Activated T-helper 9 cell treated with anti-CD3 and anti-CD28 coated beads, Interleukin-2, amount 50 U/mL, for 16 hours (primary cell): Measurements from ENCODE around the gene GDF15.
"Not testable (repeated sequence)": the region's sequence is repeated elsewhere in the genome, so short reads cannot be mapped to it uniquely, and the experiment has no call there.

Experiments used
- DNase-seq: peaks from one replicate; pipeline ENCODE4 v3.0.0-alpha.2; 2020; ENCODE audit warnings: low read depth

The GDF15 gene

GRCh38 chr19:18392417-18392816 lies 6.5 kb downstream of the GDF15 start:
- DNase-seq: no peak

- DNase-seq: no peak
Observed at GRCh38 chr19:18392926-18393325, 7.0 kb downstream of the GDF15 start.

- DNase-seq: no peak
Observed at GRCh38 chr19:18393836-18394235, 7.9 kb downstream of the GDF15 start.

GRCh38 chr19:18396471-18397241 lies 10.7 kb downstream of the GDF15 start:
- no peak for DNase-seq

GRCh38 chr19:18397242-18398202 lies 11.6 kb downstream of the GDF15 start, which contains the start of gene LRRC25:
LRRC25 (minus strand) TSS chr19:18397622; CDS start chr19:18396963, 659 bp downstream.
- DNase-seq: no peak

- DNase-seq: no peak
Observed at GRCh38 chr19:18399008-18399407, 13.1 kb downstream of the GDF15 start.

- DNase-seq: no peak
Observed at GRCh38 chr19:18401580-18402112, 15.7 kb downstream of the GDF15 start.

GRCh38 chr19:18402455-18403248 lies 16.7 kb downstream of the GDF15 start:
- not testable (repeated sequence) for DNase-seq

- not testable (repeated sequence) for DNase-seq
Observed at GRCh38 chr19:18405754-18406153, 19.8 kb downstream of the GDF15 start.

- DNase-seq: no peak
Observed at GRCh38 chr19:18406749-18407148, 20.8 kb downstream of the GDF15 start.

GRCh38 chr19:18408053-18408476 lies 22.1 kb downstream of the GDF15 start:
- no peak for DNase-seq

GRCh38 chr19:18412610-18413239 lies 26.8 kb downstream of the GDF15 start:
- DNase-seq: no peak

GRCh38 chr19:18414504-18415177 lies 28.7 kb downstream of the GDF15 start:
- no peak for DNase-seq

GRCh38 chr19:18415178-18415867 lies 29.4 kb downstream of the GDF15 start:
- no peak for DNase-seq

- peak; percentile 55 for DNase-seq
Observed at GRCh38 chr19:18416778-18417249, 30.9 kb downstream of the GDF15 start.

GRCh38 chr19:18417250-18418028 lies 31.5 kb downstream of the GDF15 start:
- no peak for DNase-seq

GRCh38 chr19:18418029-18418482 lies 32.1 kb downstream of the GDF15 start:
- DNase-seq: no peak

GRCh38 chr19:18418483-18419194 lies 32.7 kb downstream of the GDF15 start:
- no peak for DNase-seq
